Measurements from ENCODE around the gene SORBS1.

Gene SORBS1

GRCh38 chr10:95286707-95287106, 274.5 kb downstream of the SORBS1 start:
- Mint-ChIP-seq H3K27ac (no peak overlapping the region), H3K4me3 (no peak overlapping the region), H3K9me3 (no peaks in the 10 kb centered on the region), H3K27me3 (peaks cover 32% of the 10 kb centered on the region), H3K36me3 (ENCODE audit: low read depth) (no peaks in the 10 kb centered on the region), H3K4me1 (ENCODE audit: low read depth) (peaks cover 13% of the 10 kb centered on the region)

GRCh38 chr10:95285556-95285955, 275.6 kb downstream of the SORBS1 start:
- no peaks in the 10 kb centered on the region for H3K9me3 Mint-ChIP-seq
- H3K27ac Mint-ChIP-seq = no peak overlapping the region
- H3K36me3 Mint-ChIP-seq (ENCODE audit: low read depth) = no peaks in the 10 kb centered on the region
- peaks cover 27% of the 10 kb centered on the region for H3K27me3 Mint-ChIP-seq
- H3K4me3 Mint-ChIP-seq = no peak overlapping the region
- peaks cover 7% of the 10 kb centered on the region for H3K4me1 Mint-ChIP-seq (ENCODE audit: low read depth)

GRCh38 chr10:95284807-95285206, 276.4 kb downstream of the SORBS1 start:
- H3K27me3 Mint-ChIP-seq = peaks cover 20% of the 10 kb centered on the region
- no peaks in the 10 kb centered on the region for H3K36me3 Mint-ChIP-seq (ENCODE audit: low read depth)
- no peaks in the 10 kb centered on the region for H3K9me3 Mint-ChIP-seq
- peaks cover 7% of the 10 kb centered on the region for H3K4me1 Mint-ChIP-seq (ENCODE audit: low read depth)
- no peak overlapping the region for H3K4me3 Mint-ChIP-seq
- no peak overlapping the region for H3K27ac Mint-ChIP-seq

GRCh38 chr10:95282107-95282506, 279.1 kb downstream of the SORBS1 start:
- H3K4me1 Mint-ChIP-seq (ENCODE audit: low read depth) = peaks cover 3% of the 10 kb centered on the region
- no peaks in the 10 kb centered on the region for H3K36me3 Mint-ChIP-seq (ENCODE audit: low read depth)
- H3K27me3 Mint-ChIP-seq = peaks cover 3% of the 10 kb centered on the region
- no peak overlapping the region for H3K27ac Mint-ChIP-seq
- no peak overlapping the region for H3K4me3 Mint-ChIP-seq
- no peaks in the 10 kb centered on the region for H3K9me3 Mint-ChIP-seq

- H3K27ac Mint-ChIP-seq = no peak overlapping the region
- no peaks in the 10 kb centered on the region for H3K9me3 Mint-ChIP-seq
- no peaks in the 10 kb centered on the region for H3K36me3 Mint-ChIP-seq (ENCODE audit: low read depth)
- H3K4me1 Mint-ChIP-seq (ENCODE audit: low read depth) = peaks cover 3% of the 10 kb centered on the region
- no peaks in the 10 kb centered on the region for H3K27me3 Mint-ChIP-seq
- no peak overlapping the region for H3K4me3 Mint-ChIP-seq
Measured at GRCh38 chr10:95281206-95281605, 280.0 kb downstream of the SORBS1 start.

GRCh38 chr10:95280637-95281036, 280.5 kb downstream of the SORBS1 start:
- Mint-ChIP-seq H3K36me3 (ENCODE audit: low read depth) (no peaks in the 10 kb centered on the region), H3K27ac (no peak overlapping the region), H3K27me3 (no peaks in the 10 kb centered on the region), H3K4me3 (no peak overlapping the region), H3K4me1 (ENCODE audit: low read depth) (peaks cover 3% of the 10 kb centered on the region), H3K9me3 (no peaks in the 10 kb centered on the region)

- Mint-ChIP-seq H3K36me3 (ENCODE audit: low read depth) (no peaks in the 10 kb centered on the region), H3K4me3 (no peak overlapping the region), H3K9me3 (no peaks in the 10 kb centered on the region), H3K27me3 (no peaks in the 10 kb centered on the region), H3K27ac (no peak overlapping the region), H3K4me1 (ENCODE audit: low read depth) (peaks cover 3% of the 10 kb centered on the region)
Measured at GRCh38 chr10:95279042-95279820, 281.9 kb downstream of the SORBS1 start.

- peaks cover 3% of the 10 kb centered on the region for H3K4me1 Mint-ChIP-seq (ENCODE audit: low read depth)
- no peaks in the 10 kb centered on the region for H3K9me3 Mint-ChIP-seq
- no peak overlapping the region for H3K27ac Mint-ChIP-seq
Measured at GRCh38 chr10:95278061-95278988, 282.8 kb downstream of the SORBS1 start.

GRCh38 chr10:95277614-95278013, 283.6 kb downstream of the SORBS1 start:
- H3K27me3 Mint-ChIP-seq = no peaks in the 10 kb centered on the region
- H3K4me3 Mint-ChIP-seq = no peak overlapping the region
- no peaks in the 10 kb centered on the region for H3K9me3 Mint-ChIP-seq
- H3K27ac Mint-ChIP-seq = no peak overlapping the region
- H3K4me1 Mint-ChIP-seq (ENCODE audit: low read depth) = peaks cover 3% of the 10 kb centered on the region
- H3K36me3 Mint-ChIP-seq (ENCODE audit: low read depth) = no peaks in the 10 kb centered on the region

More at GRCh38 chr10:95278061-95278988, 282.8 kb downstream of the SORBS1 start:
- no peaks in the 10 kb centered on the region for H3K36me3 Mint-ChIP-seq (ENCODE audit: low read depth)
- H3K4me3 Mint-ChIP-seq = no peak overlapping the region
- no peaks in the 10 kb centered on the region for H3K27me3 Mint-ChIP-seq

GRCh38 chr10:95277201-95277570, 284.0 kb downstream of the SORBS1 start:
- no peak overlapping the region for H3K27ac Mint-ChIP-seq

GRCh38 chr10:95276367-95277200, 284.6 kb downstream of the SORBS1 start:
- Mint-ChIP-seq H3K4me1 (ENCODE audit: low read depth) (peaks cover 3% of the 10 kb centered on the region), H3K36me3 (ENCODE audit: low read depth) (no peaks in the 10 kb centered on the region), H3K27ac (no peak overlapping the region), H3K4me3 (no peak overlapping the region), H3K27me3 (no peaks in the 10 kb centered on the region), H3K9me3 (no peaks in the 10 kb centered on the region)

More at GRCh38 chr10:95277201-95277570, 284.0 kb downstream of the SORBS1 start:
- H3K27me3 Mint-ChIP-seq = no peaks in the 10 kb centered on the region
- no peaks in the 10 kb centered on the region for H3K9me3 Mint-ChIP-seq
- no peaks in the 10 kb centered on the region for H3K36me3 Mint-ChIP-seq (ENCODE audit: low read depth)
- no peak overlapping the region for H3K4me3 Mint-ChIP-seq
- peaks cover 3% of the 10 kb centered on the region for H3K4me1 Mint-ChIP-seq (ENCODE audit: low read depth)

GRCh38 chr10:95275726-95276366, 285.3 kb downstream of the SORBS1 start:
- H3K36me3 Mint-ChIP-seq (ENCODE audit: low read depth) = no peaks in the 10 kb centered on the region
- H3K9me3 Mint-ChIP-seq = no peaks in the 10 kb centered on the region
- H3K27ac Mint-ChIP-seq = no peak overlapping the region
- no peak overlapping the region for H3K4me3 Mint-ChIP-seq
- H3K4me1 Mint-ChIP-seq (ENCODE audit: low read depth) = peaks cover 3% of the 10 kb centered on the region
- H3K27me3 Mint-ChIP-seq = no peaks in the 10 kb centered on the region

GRCh38 chr10:95273393-95274312, 287.5 kb downstream of the SORBS1 start:
- Mint-ChIP-seq H3K9me3 (no peaks in the 10 kb centered on the region), H3K4me3 (no peak overlapping the region), H3K27ac (no peak overlapping the region), H3K36me3 (ENCODE audit: low read depth) (no peaks in the 10 kb centered on the region), H3K4me1 (ENCODE audit: low read depth) (peaks cover 3% of the 10 kb centered on the region), H3K27me3 (no peaks in the 10 kb centered on the region)

Data from stimulated activated naive CD8-positive, alpha-beta T cell treated with anti-CD3 and anti-CD28 coated beads, Interleukin-15, Interleukin-2, amounts not matched to agents 100 ng/mL and 50 ng/mL, for 24 hours (primary cell).